ENCODE measurements around the gene LHX8.
"Not testable (repeated sequence)": the region's sequence is repeated elsewhere in the genome, so short reads cannot be mapped to it uniquely, and the experiment has no call there.

LHX8 gene

GRCh38 chr1:75132812-75133619 lies 1.2 kb upstream of the LHX8 start:
- no peak for DNase-seq (ENCODE audit: low read depth)

GRCh38 chr1:75134647-75135572 lies 722 bp downstream of the LHX8 start:
- DNase-seq (ENCODE audit: low read depth): no peak

- DNase-seq (ENCODE audit: low read depth): no peak
These were observed 1.5 kb downstream of the LHX8 start for GRCh38 chr1:75135573-75136194.

GRCh38 chr1:75136195-75136815 lies 2.1 kb downstream of the LHX8 start:
- no peak for DNase-seq (ENCODE audit: low read depth)

GRCh38 chr1:75136921-75137641 lies 2.9 kb downstream of the LHX8 start:
- no peak for DNase-seq (ENCODE audit: low read depth)

GRCh38 chr1:75152092-75152491 lies 17.9 kb downstream of the LHX8 start:
- no peak for DNase-seq (ENCODE audit: low read depth)

- DNase-seq (ENCODE audit: low read depth): no peak
These were observed 25.0 kb downstream of the LHX8 start for GRCh38 chr1:75159154-75159553.

GRCh38 chr1:75165264-75165663 lies 31.1 kb downstream of the LHX8 start:
- no peak for DNase-seq (ENCODE audit: low read depth)

GRCh38 chr1:75166821-75167220 lies 32.6 kb downstream of the LHX8 start:
- DNase-seq (ENCODE audit: low read depth): no peak

GRCh38 chr1:75170011-75170410 lies 35.8 kb downstream of the LHX8 start:
- DNase-seq (ENCODE audit: low read depth): no peak

GRCh38 chr1:75170981-75171380 lies 36.8 kb downstream of the LHX8 start:
- no peak for DNase-seq (ENCODE audit: low read depth)

GRCh38 chr1:75171876-75172275 lies 37.7 kb downstream of the LHX8 start:
- no peak for DNase-seq (ENCODE audit: low read depth)

GRCh38 chr1:75172556-75172955 lies 38.4 kb downstream of the LHX8 start:
- no peak for DNase-seq (ENCODE audit: low read depth)

- DNase-seq (ENCODE audit: low read depth): no peak
These were observed 40.0 kb downstream of the LHX8 start for GRCh38 chr1:75174031-75174760.

- not testable (repeated sequence) for DNase-seq (ENCODE audit: low read depth)
These were observed 47.2 kb downstream of the LHX8 start for GRCh38 chr1:75181214-75181955.

- no peak for DNase-seq (ENCODE audit: low read depth)
These were observed 54.7 kb downstream of the LHX8 start for GRCh38 chr1:75188892-75189291.

GRCh38 chr1:75198163-75198562 lies 64.0 kb downstream of the LHX8 start:
- no peak for DNase-seq (ENCODE audit: low read depth)

- no peak for DNase-seq (ENCODE audit: low read depth)
These were observed 64.6 kb downstream of the LHX8 start for GRCh38 chr1:75198761-75199160.

- DNase-seq (ENCODE audit: low read depth): no peak
These were observed 68.6 kb downstream of the LHX8 start for GRCh38 chr1:75202751-75203150.
